K562 (cell line): ENCODE data around the gene TSEN34. TPM values are rescaled to one million over a fixed set of nuclear protein-coding genes. Genes with fewer than 3 reads are reported as not detected.

Experiments used
- AFF1 ChIP-seq, 2 experiments: fragments of 450-650 bp; IDR thresholded peaks; 2 replicates each; pipeline ENCODE4 v1.6.1; 2018; ENCODE audit warnings: mild to moderate bottlenecking in 2 of 2, low read depth in 1 of 2; ENCODE audit not compliant: partially characterized antibody in 2 of 2
- E2F1 ChIP-seq: sonication (generic); formaldehyde crosslinking; IDR thresholded peaks from 2 replicates; pipeline ENCODE4 v1.8.1; 2023; ENCODE audit warnings: mild to moderate bottlenecking, missing genetic modification reagents, moderate library complexity
- HNRNPUL1 ChIP-seq: fragments of 200-400 bp; formaldehyde crosslinking; IDR thresholded peaks from 2 replicates; pipeline ENCODE4 v1.6.1; 2017; ENCODE audit warnings: low read length
- KHSRP ChIP-seq: fragments of 450-650 bp; IDR thresholded peaks from 2 replicates; pipeline ENCODE4 v1.6.1; 2017
- MNT ChIP-seq, 2 experiments: fragments of 450-650 bp; conservative IDR thresholded peaks; 2 replicates each; pipeline ENCODE4 v1.6.1; 2017; ENCODE audit warnings: mild to moderate bottlenecking in 2 of 2, moderate library complexity in 2 of 2
- SREBF1 ChIP-seq: fragments of 150-350 bp; IDR thresholded peaks from 2 replicates; pipeline ENCODE4 v1.6.1; 2014; ENCODE audit warnings: antibody characterized with exemption, low read depth, low read length, borderline replicate concordance
- TAF15 ChIP-seq: fragments of 200-400 bp; formaldehyde crosslinking; IDR thresholded peaks from 2 replicates; pipeline ENCODE4 v1.6.1; 2017; ENCODE audit warnings: mild to moderate bottlenecking, low read depth, low read length, moderate library complexity
- THRA ChIP-seq: fragments of 450-650 bp; IDR thresholded peaks from 2 replicates; pipeline ENCODE4 v1.6.1; 2017; ENCODE audit warnings: mild to moderate bottlenecking, moderate library complexity
- ZNF644 ChIP-seq: fragments of 200-800 bp; sonication (Bioruptor generic); IDR thresholded peaks from 2 replicates; pipeline ENCODE4 v1.6.1; 2016; ENCODE audit warnings: low read depth, missing genetic modification characterization, missing compliant biosample characterization
- ZNF830 ChIP-seq: fragments of 250-450 bp; sonication (Bioruptor Pico); IDR thresholded peaks from 2 replicates; pipeline ENCODE4 v1.5.0; 2021; ENCODE audit warnings: mild to moderate bottlenecking
- polyA plus RNA-seq, 8 experiments: library from polyadenylated mRNA; depleted of rRNA in 4 of 8; stranded (reverse) in 5 of 8; unstranded in 3 of 8; fragments of >200 nt; fragmentation: Nextera tagmentation in 2 of 8; fragmentation: Illumina TruSeq in 1 of 8; extraction: Ambion mirVana in 2 of 8; extraction: Trizol in 1 of 8; gene quantifications; 2 replicates each; pipeline versions ENCODE4 v1.2.1 to v1.2.3, GENCODE V29; 2011 to 2014; ENCODE audit warnings: inconsistent platforms in 1 of 8, missing spikeins in 1 of 8
- total RNA-seq, 7 experiments: library from RNA; depleted of rRNA in 6 of 7; stranded (reverse); fragments of >200 nt in 6 of 7; fragmentation: Illumina TruSeq in 2 of 7; extraction: Trizol in 2 of 7; gene quantifications; 2 replicates each; pipeline versions ENCODE4 v1.2.1 to v1.2.3, GENCODE V29; 2011 to 2021; ENCODE audit warnings: low replicate concordance in 1 of 7
- TF ChIP-seq, protein P1 (sequence below): fragments of 450-650 bp; formaldehyde crosslinking; IDR thresholded peaks from 2 replicates; pipeline ENCODE4 v1.4.0; 2022; ENCODE audit warnings: missing genetic modification characterization
- TF ChIP-seq, protein P2 (sequence below), 3 experiments: IDR thresholded peaks in 2 of 3; conservative IDR thresholded peaks in 1 of 3; 2 replicates each; pipeline ENCODE4 v1.5.1; 2011 to 2012; ENCODE audit warnings: low read length in 3 of 3, mild to moderate bottlenecking in 3 of 3, control low read depth in 2 of 3, improper control_type of control experiment in 1 of 3, inconsistent platforms in 1 of 3, low read depth in 1 of 3, mixed read lengths in 1 of 3, moderate library complexity in 1 of 3; ENCODE audit not compliant: insufficient read depth in 2 of 3

TSEN34 gene
- total and polyA plus RNA-seq, 9 of the 15 experiments (the other 6 are each of a cell fraction or from before 2014, with no cell fraction given): 3.1 to 57.6 (median 29.5) TPM

DNA sequence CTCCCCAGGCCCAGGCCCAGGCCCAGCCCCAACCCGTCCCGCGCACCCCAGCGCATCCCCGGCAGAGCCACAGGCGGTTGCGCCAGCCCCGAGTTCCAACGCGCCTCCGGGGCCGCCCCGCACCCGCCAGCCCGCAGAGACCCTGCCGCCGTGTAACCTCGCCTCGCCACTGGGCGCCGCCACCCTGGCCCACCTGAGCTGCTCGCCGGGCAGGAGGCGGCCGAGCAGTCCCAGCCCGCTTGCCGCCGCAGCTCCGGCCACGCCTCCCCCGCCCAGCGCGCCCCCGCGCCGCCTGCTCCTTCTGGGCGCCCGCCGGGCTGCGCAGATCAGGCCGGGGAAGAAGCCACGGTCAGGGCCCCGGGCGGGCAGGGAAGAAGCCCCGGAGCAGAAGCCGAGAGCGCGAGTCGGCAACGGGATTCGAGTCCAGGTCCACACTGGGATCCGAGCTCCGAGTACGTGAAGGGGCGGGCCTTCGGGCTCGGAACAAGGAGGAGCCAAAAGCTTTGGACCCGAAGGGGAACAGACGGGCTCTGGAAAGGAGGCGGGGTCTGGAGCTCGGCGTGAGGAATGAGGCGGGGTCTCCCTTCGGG lies 1.9 kb upstream of the TSEN34 start, which contains the start of gene MBOAT7 (continued):
- TF ChIP-seq TAF15 (no peak), HNRNPUL1 (no peak), AFF1 (IDR thresholded peaks at IDR 0.05; ENCODE audit: low read depth in 1 of 2, partially characterized antibody in 2 of 2) (no peak), THRA (no peak), KHSRP (no peak), ZNF830 (CRISPR knock-in tag) (no peak), MNT (conservative IDR thresholded peaks at IDR 0.05) (peak in 1 of 2 experiments; percentile 7; a peak in 2 of 4 replicates), SREBF1 (no peak), E2F1 (CRISPR knock-in tag) (no peak), ZNF644 (no peak)
- TF ChIP-seq, protein P1, sequence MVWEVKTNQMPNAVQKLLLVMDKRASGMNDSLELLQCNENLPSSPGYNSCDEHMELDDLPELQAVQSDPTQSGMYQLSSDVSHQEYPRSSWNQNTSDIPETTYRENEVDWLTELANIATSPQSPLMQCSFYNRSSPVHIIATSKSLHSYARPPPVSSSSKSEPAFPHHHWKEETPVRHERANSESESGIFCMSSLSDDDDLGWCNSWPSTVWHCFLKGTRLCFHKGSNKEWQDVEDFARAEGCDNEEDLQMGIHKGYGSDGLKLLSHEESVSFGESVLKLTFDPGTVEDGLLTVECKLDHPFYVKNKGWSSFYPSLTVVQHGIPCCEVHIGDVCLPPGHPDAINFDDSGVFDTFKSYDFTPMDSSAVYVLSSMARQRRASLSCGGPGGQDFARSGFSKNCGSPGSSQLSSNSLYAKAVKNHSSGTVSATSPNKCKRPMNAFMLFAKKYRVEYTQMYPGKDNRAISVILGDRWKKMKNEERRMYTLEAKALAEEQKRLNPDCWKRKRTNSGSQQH (CRISPR knock-in tag): no peak
- TF ChIP-seq, protein P2, sequence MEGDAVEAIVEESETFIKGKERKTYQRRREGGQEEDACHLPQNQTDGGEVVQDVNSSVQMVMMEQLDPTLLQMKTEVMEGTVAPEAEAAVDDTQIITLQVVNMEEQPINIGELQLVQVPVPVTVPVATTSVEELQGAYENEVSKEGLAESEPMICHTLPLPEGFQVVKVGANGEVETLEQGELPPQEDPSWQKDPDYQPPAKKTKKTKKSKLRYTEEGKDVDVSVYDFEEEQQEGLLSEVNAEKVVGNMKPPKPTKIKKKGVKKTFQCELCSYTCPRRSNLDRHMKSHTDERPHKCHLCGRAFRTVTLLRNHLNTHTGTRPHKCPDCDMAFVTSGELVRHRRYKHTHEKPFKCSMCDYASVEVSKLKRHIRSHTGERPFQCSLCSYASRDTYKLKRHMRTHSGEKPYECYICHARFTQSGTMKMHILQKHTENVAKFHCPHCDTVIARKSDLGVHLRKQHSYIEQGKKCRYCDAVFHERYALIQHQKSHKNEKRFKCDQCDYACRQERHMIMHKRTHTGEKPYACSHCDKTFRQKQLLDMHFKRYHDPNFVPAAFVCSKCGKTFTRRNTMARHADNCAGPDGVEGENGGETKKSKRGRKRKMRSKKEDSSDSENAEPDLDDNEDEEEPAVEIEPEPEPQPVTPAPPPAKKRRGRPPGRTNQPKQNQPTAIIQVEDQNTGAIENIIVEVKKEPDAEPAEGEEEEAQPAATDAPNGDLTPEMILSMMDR (IDR thresholded peaks at IDR 0.05 in 2 of 3, conservative IDR thresholded peaks at IDR 0.05 in 1 of 3; ENCODE audit: insufficient read depth in 2 of 3, low read depth in 1 of 3, low read length in 3 of 3): peak in 2 of 3 experiments; percentile 31 to 57; a peak in 4 of 6 replicates
